Measurements from ENCODE around the gene INKA2. TPM values are rescaled to one million over a fixed set of nuclear protein-coding genes. Genes with fewer than 3 reads are reported as not detected.

The INKA2 gene
- total RNA-seq, 2 experiments from 2014 or later, result 1.9 to 3.2 TPM

DNA sequence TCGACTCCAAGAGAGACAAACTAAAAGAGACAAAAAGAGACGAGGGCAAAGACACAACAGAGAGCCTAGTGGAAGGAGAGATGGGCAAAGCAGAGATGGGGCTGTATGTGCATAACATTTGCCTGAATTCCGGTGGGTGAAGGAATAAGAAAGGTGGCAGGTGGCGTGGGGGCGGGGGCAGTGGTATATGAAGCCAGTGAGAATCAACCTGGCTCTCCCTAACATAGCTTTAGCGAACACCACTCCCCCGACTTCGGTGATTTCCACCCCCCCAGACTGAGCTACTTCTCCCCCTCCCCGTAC is 1.1 kb downstream of the INKA2 start:
- intact Hi-C loops (cut with micrococcal nuclease), result loop anchor here (1.0 to 2.0 kb wide), 2 partner anchors 23 to 231 kb away; no protein-coding TSS in a partner anchor
- Mint-ChIP-seq H3K9me3 (no peaks in the 10 kb centered on the region), H3K4me3 (peak overlapping the region; percentile 87), H3K4me1 (ENCODE audit: low read depth) (peaks cover 16% of the 10 kb centered on the region), H3K27me3 (ENCODE audit: low read depth) (peaks cover 35% of the 10 kb centered on the region), H3K27ac (no peak overlapping the region), H3K36me3 (ENCODE audit: low read depth) (no peaks in the 10 kb centered on the region)
- CTCF ChIA-PET, result interaction anchor here (0.7 to 6.6 kb wide), 7 partner anchors 9 to 267 kb away, joined by 3 to 31 read pairs (median 13); partner anchors contain the start of gene DDX20
- no peak for DNase-seq

GRCh38 chr1:111737216-111738132 is 1.7 kb downstream of the INKA2 start:
- intact Hi-C loops (cut with micrococcal nuclease), result loop anchor here (1.0 to 2.0 kb wide), 2 partner anchors 23 to 230 kb away; no protein-coding TSS in a partner anchor
- H3K27ac Mint-ChIP-seq, result no peak overlapping the region
- no peak for DNase-seq
- peaks cover 16% of the 10 kb centered on the region for H3K4me1 Mint-ChIP-seq (ENCODE audit: low read depth)
- no peaks in the 10 kb centered on the region for H3K36me3 Mint-ChIP-seq (ENCODE audit: low read depth)
- CTCF ChIA-PET, result interaction anchor here (0.6 to 6.6 kb wide), 8 partner anchors 10 to 230 kb away, joined by 3 to 31 read pairs (median 8); partner anchors contain the start of gene DDX20
- peaks cover 35% of the 10 kb centered on the region for H3K27me3 Mint-ChIP-seq (ENCODE audit: low read depth)
- no peaks in the 10 kb centered on the region for H3K9me3 Mint-ChIP-seq
- peak overlapping the region; percentile 87 for H3K4me3 Mint-ChIP-seq

DNA sequence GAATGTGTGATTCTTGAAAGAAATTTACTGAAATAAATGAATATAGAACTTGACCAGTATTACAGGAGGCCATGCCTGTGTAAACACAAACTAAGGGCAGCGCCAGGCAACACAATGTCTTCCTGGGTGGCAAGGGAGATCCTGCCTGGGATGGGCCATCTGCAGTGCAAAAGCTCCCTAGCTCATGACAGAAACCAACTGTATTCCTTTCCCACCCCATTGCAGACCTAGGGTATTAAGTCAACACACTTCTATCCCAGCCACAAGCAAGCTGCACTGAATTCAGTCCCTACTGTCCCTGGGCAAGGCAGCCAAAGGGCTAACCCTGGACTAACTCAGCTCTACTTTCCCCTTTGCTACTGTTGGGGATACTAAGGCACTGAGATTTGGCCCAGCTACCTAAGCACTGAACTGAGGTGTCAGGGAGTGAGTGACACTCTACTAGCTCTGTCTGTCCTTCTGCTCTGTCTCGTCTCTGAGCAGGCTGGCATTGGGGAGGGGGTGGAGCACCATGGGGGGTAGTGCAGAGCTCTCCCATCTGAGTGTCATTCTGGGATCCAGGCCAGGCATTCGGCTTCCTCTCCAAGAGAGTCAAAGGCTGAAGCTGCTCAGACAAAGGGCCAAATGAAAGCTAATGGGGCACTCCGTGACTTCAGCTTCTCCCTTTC is 2.5 kb downstream of the INKA2 start:
- intact Hi-C loops (cut with micrococcal nuclease), result no loop called here
- Mint-ChIP-seq H3K4me3 (no peak overlapping the region), H3K27ac (no peak overlapping the region), H3K4me1 (ENCODE audit: low read depth) (peaks cover 16% of the 10 kb centered on the region), H3K27me3 (ENCODE audit: low read depth) (peaks cover 32% of the 10 kb centered on the region), H3K36me3 (ENCODE audit: low read depth) (no peaks in the 10 kb centered on the region), H3K9me3 (no peaks in the 10 kb centered on the region)
- DNase-seq, result no peak
- CTCF ChIA-PET, result interaction anchor here (0.6 to 6.6 kb wide), 6 partner anchors 10 to 229 kb away, joined by 3 to 31 read pairs (median 4); no protein-coding TSS in a partner anchor

GRCh38 chr1:111735858-111736544 is 3.2 kb downstream of the INKA2 start:
- H3K9me3 Mint-ChIP-seq, result no peaks in the 10 kb centered on the region
- H3K4me3 Mint-ChIP-seq, result no peak overlapping the region
- H3K4me1 Mint-ChIP-seq (ENCODE audit: low read depth), result peaks cover 16% of the 10 kb centered on the region
- H3K27ac Mint-ChIP-seq, result no peak overlapping the region
- CTCF ChIA-PET, result interaction anchor here (0.5 to 6.6 kb wide), 5 partner anchors 11 to 254 kb away, joined by 3 to 31 read pairs (median 6); no protein-coding TSS in a partner anchor
- peaks cover 26% of the 10 kb centered on the region for H3K27me3 Mint-ChIP-seq (ENCODE audit: low read depth)
- H3K36me3 Mint-ChIP-seq (ENCODE audit: low read depth), result no peaks in the 10 kb centered on the region
- intact Hi-C loops (cut with micrococcal nuclease), result no loop called here
- no peak for DNase-seq

GRCh38 chr1:111735321-111735720 is 3.9 kb downstream of the INKA2 start:
- no peak overlapping the region for H3K27ac Mint-ChIP-seq
- H3K4me1 Mint-ChIP-seq (ENCODE audit: low read depth), result peaks cover 14% of the 10 kb centered on the region
- no peak for DNase-seq
- no peaks in the 10 kb centered on the region for H3K9me3 Mint-ChIP-seq
- H3K4me3 Mint-ChIP-seq, result no peak overlapping the region
- H3K27me3 Mint-ChIP-seq (ENCODE audit: low read depth), result peaks cover 21% of the 10 kb centered on the region
- H3K36me3 Mint-ChIP-seq (ENCODE audit: low read depth), result no peaks in the 10 kb centered on the region
- intact Hi-C loops (cut with micrococcal nuclease), result no loop called here
- CTCF ChIA-PET, result interaction anchor here (1.2 to 6.6 kb wide), 5 partner anchors 12 to 227 kb away, joined by 4 to 31 read pairs (median 6); no protein-coding TSS in a partner anchor

DNA sequence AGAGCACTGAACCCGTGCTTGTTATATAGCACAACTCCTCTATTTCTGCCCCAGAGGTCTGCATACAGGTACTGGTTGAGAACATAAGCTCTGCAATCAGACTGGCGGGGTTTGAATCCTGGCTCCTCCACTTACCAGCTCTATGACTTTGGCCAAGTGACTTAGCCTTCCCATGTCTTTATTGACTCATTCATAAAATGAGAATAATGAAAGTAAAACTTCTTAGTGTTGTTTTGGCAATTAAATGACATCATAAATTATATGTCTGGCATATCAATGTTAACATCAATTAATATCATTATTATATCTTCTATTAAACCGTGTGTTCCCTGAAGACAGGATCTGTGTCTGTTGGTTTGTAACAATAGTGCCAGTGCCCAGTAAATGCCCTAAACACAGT is 4.3 kb downstream of the INKA2 start:
- Mint-ChIP-seq H3K27me3 (ENCODE audit: low read depth) (peaks cover 19% of the 10 kb centered on the region), H3K4me1 (ENCODE audit: low read depth) (peaks cover 13% of the 10 kb centered on the region)
- CTCF ChIA-PET, result interaction anchor here (1.2 to 6.6 kb wide), 4 partner anchors 12 to 253 kb away, joined by 3 to 31 read pairs (median 5); no protein-coding TSS in a partner anchor

GRCh38 chr1:111734426-111734825 is 4.8 kb downstream of the INKA2 start:
- Mint-ChIP-seq H3K27ac (no peak overlapping the region), H3K36me3 (ENCODE audit: low read depth) (no peaks in the 10 kb centered on the region), H3K4me1 (ENCODE audit: low read depth) (peaks cover 11% of the 10 kb centered on the region), H3K27me3 (ENCODE audit: low read depth) (peaks cover 17% of the 10 kb centered on the region), H3K9me3 (no peaks in the 10 kb centered on the region), H3K4me3 (no peak overlapping the region)
- CTCF ChIA-PET, result interaction anchor here (1.2 to 6.6 kb wide), 4 partner anchors 13 to 252 kb away, joined by 3 to 31 read pairs (median 5); no protein-coding TSS in a partner anchor
- DNase-seq, result no peak
- intact Hi-C loops (cut with micrococcal nuclease), result no loop called here

More for the DNA sequence above, 4.3 kb downstream of the INKA2 start:
- Mint-ChIP-seq H3K36me3 (ENCODE audit: low read depth) (no peaks in the 10 kb centered on the region), H3K4me3 (no peak overlapping the region), H3K9me3 (no peaks in the 10 kb centered on the region), H3K27ac (no peak overlapping the region)
- DNase-seq, result no peak
- intact Hi-C loops (cut with micrococcal nuclease), result no loop called here

- H3K27ac Mint-ChIP-seq, result no peak overlapping the region
- H3K36me3 Mint-ChIP-seq (ENCODE audit: low read depth), result no peaks in the 10 kb centered on the region
- CTCF ChIA-PET, result interaction anchor here (1.0 to 6.6 kb wide), 5 partner anchors 13 to 252 kb away, joined by 3 to 31 read pairs (median 6); no protein-coding TSS in a partner anchor
These were observed 5.2 kb downstream of the INKA2 start for GRCh38 chr1:111733992-111734341.

DNA sequence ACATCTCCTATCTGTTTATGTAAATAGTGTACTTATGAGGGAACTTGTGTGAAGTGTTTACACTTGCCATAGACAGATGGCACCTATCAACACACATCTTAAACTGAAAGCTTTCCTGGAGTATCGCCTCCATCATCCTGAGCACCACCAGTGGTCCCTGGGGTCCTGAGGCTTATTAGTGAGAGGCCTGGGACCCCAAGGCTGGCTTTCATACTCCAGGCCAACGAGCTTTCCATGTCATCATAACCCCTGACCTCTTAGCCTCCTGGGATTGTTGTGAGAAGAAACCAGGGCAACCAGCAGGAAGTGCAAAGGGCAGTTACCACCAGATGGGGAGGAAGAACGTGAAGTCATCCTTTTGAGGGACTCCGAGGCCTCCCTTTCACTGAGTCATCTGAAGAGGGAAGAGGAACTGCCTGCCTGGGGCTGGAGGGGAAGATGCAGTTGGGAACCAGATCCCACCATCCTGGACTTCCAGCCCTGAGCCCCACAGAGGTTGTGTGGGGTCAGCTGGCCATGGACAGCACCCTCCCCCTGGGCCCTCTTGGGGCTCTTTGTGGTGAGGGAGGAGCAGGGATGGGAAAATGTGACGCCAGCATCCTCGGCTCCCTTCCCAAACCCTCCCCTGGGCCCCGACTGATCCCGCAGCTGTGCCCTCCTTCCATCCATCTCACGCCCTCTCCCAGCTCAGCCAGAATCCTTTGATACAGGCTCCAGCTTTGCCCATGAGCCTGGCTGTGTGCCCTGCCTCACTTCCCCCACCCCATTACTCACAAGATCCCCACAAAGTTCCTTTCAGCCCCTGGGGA is 5.8 kb downstream of the INKA2 start:
- Mint-ChIP-seq H3K27me3 (ENCODE audit: low read depth) (peaks cover 15% of the 10 kb centered on the region), H3K4me3 (no peak overlapping the region), H3K27ac (no peak overlapping the region), H3K9me3 (no peaks in the 10 kb centered on the region), H3K36me3 (ENCODE audit: low read depth) (no peaks in the 10 kb centered on the region), H3K4me1 (ENCODE audit: low read depth) (peaks cover 9% of the 10 kb centered on the region)
- CTCF ChIA-PET, result interaction anchor here (1.0 to 6.6 kb wide), 4 partner anchors 14 to 251 kb away, joined by 3 to 31 read pairs (median 4); no protein-coding TSS in a partner anchor
- intact Hi-C loops (cut with micrococcal nuclease), result no loop called here
- peak; percentile 16 for DNase-seq

More at GRCh38 chr1:111733992-111734341, 5.2 kb downstream of the INKA2 start:
- Mint-ChIP-seq H3K9me3 (no peaks in the 10 kb centered on the region), H3K4me3 (no peak overlapping the region), H3K4me1 (ENCODE audit: low read depth) (peaks cover 11% of the 10 kb centered on the region), H3K27me3 (ENCODE audit: low read depth) (peaks cover 17% of the 10 kb centered on the region)
- intact Hi-C loops (cut with micrococcal nuclease), result no loop called here
- no peak for DNase-seq

DNA sequence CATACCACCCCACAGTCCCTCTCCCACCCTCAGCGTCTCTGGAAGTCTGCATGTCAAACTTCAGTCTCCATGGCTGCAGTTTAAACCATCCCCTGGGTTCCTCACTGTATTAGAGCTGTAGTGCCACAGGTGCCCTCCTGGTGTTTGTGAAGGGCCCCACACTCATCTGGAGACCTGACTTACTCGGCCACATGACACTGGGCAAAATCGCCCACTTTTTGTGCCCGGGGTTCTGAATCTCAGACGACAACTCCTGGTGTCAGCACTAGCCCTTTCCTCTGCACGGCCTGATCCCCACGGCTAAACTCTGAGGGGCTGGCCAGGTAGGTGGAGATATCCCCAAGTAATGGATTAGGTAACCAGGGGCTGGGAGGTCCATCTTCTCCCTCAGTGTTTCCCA is 6.5 kb downstream of the INKA2 start:
- CTCF ChIA-PET, result interaction anchor here (1.1 kb wide), 1 partner anchor 22 kb away, joined by 3 read pairs; no protein-coding TSS in a partner anchor
- no peak for DNase-seq
- intact Hi-C loops (cut with micrococcal nuclease), result no loop called here
- Mint-ChIP-seq H3K4me3 (no peak overlapping the region), H3K27me3 (ENCODE audit: low read depth) (peaks cover 9% of the 10 kb centered on the region), H3K36me3 (ENCODE audit: low read depth) (no peaks in the 10 kb centered on the region), H3K4me1 (ENCODE audit: low read depth) (peaks cover 4% of the 10 kb centered on the region), H3K9me3 (no peaks in the 10 kb centered on the region), H3K27ac (no peak overlapping the region)

GRCh38 chr1:111731956-111732355 is 7.2 kb downstream of the INKA2 start:
- intact Hi-C loops (cut with micrococcal nuclease), result no loop called here
- Mint-ChIP-seq H3K4me3 (no peak overlapping the region), H3K9me3 (no peaks in the 10 kb centered on the region), H3K36me3 (ENCODE audit: low read depth) (no peaks in the 10 kb centered on the region), H3K27me3 (ENCODE audit: low read depth) (peaks cover 1% of the 10 kb centered on the region), H3K27ac (no peak overlapping the region), H3K4me1 (ENCODE audit: low read depth) (no peaks in the 10 kb centered on the region)
- DNase-seq, result no peak
- CTCF ChIA-PET, result interaction anchor here (0.6 to 1.7 kb wide), 3 partner anchors 17 to 62 kb away, joined by 3 to 6 read pairs (median 3); no protein-coding TSS in a partner anchor

All from activated naive CD4-positive, alpha-beta T cell treated with anti-CD3 and anti-CD28 coated beads for 36 hours (primary cell).